ENCODE results near the gene ZNF44. TPM values are rescaled to one million over a fixed set of nuclear protein-coding genes. Genes with fewer than 3 reads are reported as not detected.
"Not testable (repeated sequence)": the region's sequence is repeated elsewhere in the genome, so short reads cannot be mapped to it uniquely, and the experiment has no call there.

ZNF44 gene
- total and polyA plus RNA-seq, 4 donors = 4.1 to 17.9 (median 6.8) TPM

GRCh38 chr19:12314553-12314952 lies 19.9 kb upstream of the ZNF44 start:
- no peak for DNase-seq (ENCODE audit: low spot score)
- no peak overlapping the region for H3K27ac ChIP-seq (ENCODE audit: low read depth in 1 of 2, low read length in 2 of 2)

GRCh38 chr19:12308891-12309290 lies 14.2 kb upstream of the ZNF44 start:
- H3K36me3 ChIP-seq (ENCODE audit: control insufficient read depth in 4 of 4, insufficient read depth in 3 of 4, low read depth in 1 of 4, low read length in 3 of 4); H3K27ac ChIP-seq (ENCODE audit: low read depth in 1 of 2, low read length in 2 of 2); H3K9ac ChIP-seq (ENCODE audit: low read depth in 1 of 2, low read length in 2 of 2); H3K27me3 ChIP-seq (ENCODE audit: control insufficient read depth in 4 of 4, insufficient read depth in 4 of 4, low read length in 3 of 4); H3K9me3 ChIP-seq (ENCODE audit: control insufficient read depth in 4 of 4, low read length in 3 of 4); H3K4me3 ChIP-seq (ENCODE audit: low read depth in 1 of 3, low read length in 3 of 3); DNase-seq (ENCODE audit: low spot score); H3K4me1 ChIP-seq (ENCODE audit: control insufficient read depth in 4 of 4, insufficient read depth in 4 of 4, low read length in 3 of 4): not testable (repeated sequence)
- WGBS = 97% methylated on average over 12 of the region's 12 CpGs

More at GRCh38 chr19:12314553-12314952, 19.9 kb upstream of the ZNF44 start:
- Histone ChIP-seq H3K27me3 (ENCODE audit: control insufficient read depth in 4 of 4, insufficient read depth in 4 of 4, low read length in 3 of 4) (no peaks in the 10 kb centered on the region), H3K4me1 (ENCODE audit: control insufficient read depth in 4 of 4, insufficient read depth in 4 of 4, low read length in 3 of 4) (peaks cover 0 to 4% (median 0%) of the 10 kb centered on the region in 4 donors), H3K36me3 (ENCODE audit: control insufficient read depth in 4 of 4, insufficient read depth in 3 of 4, low read depth in 1 of 4, low read length in 3 of 4) (peaks cover 7 to 26% (median 26%) of the 10 kb centered on the region in 4 donors), H3K9ac (ENCODE audit: low read depth in 1 of 2, low read length in 2 of 2) (no peak overlapping the region), H3K9me3 (ENCODE audit: control insufficient read depth in 4 of 4, low read length in 3 of 4) (peaks cover 9 to 26% (median 16%) of the 10 kb centered on the region in 4 donors), H3K4me3 (ENCODE audit: low read depth in 1 of 3, low read length in 3 of 3) (peak overlapping the region in 1 of 3 donors; percentile 21)
- WGBS = 48% methylated on average over 7 of the region's 7 CpGs
- no peak for TF ChIP-seq YY1 (IDR thresholded peaks at IDR 0.05)
- peak in 1 of 2 donors; percentile 31 for TF ChIP-seq RAD21 (IDR thresholded peaks at IDR 0.05)
- TF ChIP-seq SP1 (IDR thresholded peaks at IDR 0.05) = peak; percentile 44
- peak; percentile 50 to 78 for TF ChIP-seq HNF4A (conservative IDR thresholded peaks at IDR 0.05)
- peak; percentile 26 for TF ChIP-seq NR2F2 (IDR thresholded peaks at IDR 0.05)
- TF ChIP-seq FOXA1 (IDR thresholded peaks at IDR 0.05) = no peak
- peak; percentile 37 to 58 for TF ChIP-seq RXRA (IDR thresholded peaks at IDR 0.05)

DNA sequence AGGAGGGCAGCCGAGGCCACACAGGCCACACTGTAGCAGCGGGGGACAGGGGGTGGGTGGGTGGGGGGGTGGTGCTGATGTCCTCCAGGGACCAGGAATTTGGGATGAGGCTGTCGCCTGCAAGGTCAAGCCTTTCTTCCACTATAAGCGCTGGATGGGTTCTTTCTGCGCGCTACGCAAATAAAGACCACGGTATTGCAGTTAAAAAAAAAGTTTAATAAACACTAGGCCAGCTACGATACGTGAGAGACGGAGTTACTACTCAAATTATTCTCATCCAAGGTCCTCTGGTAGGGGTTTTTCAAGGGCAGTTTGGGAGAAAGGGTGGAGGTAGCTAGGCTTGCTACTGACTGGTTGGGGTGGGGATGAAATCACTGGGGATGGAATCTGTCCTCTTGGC lies 508 bp upstream of the ZNF44 start:
- H3K36me3 ChIP-seq (ENCODE audit: control insufficient read depth in 4 of 4, insufficient read depth in 3 of 4, low read depth in 1 of 4, low read length in 3 of 4) = peaks cover 0 to 5% (median 2%) of the 10 kb centered on the region in 4 donors
- TF ChIP-seq SP1 (IDR thresholded peaks at IDR 0.05) (no peak), RXRA (IDR thresholded peaks at IDR 0.05) (no peak), NR2F2 (IDR thresholded peaks at IDR 0.05) (no peak), ATF3 (IDR thresholded peaks at IDR 0.05) (no peak), GABPA (IDR thresholded peaks at IDR 0.05 in 1 of 2, conservative IDR thresholded peaks at IDR 0.05 in 1 of 2) (no peak), YY1 (IDR thresholded peaks at IDR 0.05) (no peak), ZBTB33 (IDR thresholded peaks at IDR 0.05) (no peak), TAF1 (conservative IDR thresholded peaks at IDR 0.05) (no peak), HNF4G (IDR thresholded peaks at IDR 0.05) (no peak), FOXA1 (IDR thresholded peaks at IDR 0.05) (no peak), HNF4A (conservative IDR thresholded peaks at IDR 0.05) (no peak), EGR1 (IDR thresholded peaks at IDR 0.05; ENCODE audit: low read depth in 2 of 2) (no peak)
- TF ChIP-seq, protein P1, sequence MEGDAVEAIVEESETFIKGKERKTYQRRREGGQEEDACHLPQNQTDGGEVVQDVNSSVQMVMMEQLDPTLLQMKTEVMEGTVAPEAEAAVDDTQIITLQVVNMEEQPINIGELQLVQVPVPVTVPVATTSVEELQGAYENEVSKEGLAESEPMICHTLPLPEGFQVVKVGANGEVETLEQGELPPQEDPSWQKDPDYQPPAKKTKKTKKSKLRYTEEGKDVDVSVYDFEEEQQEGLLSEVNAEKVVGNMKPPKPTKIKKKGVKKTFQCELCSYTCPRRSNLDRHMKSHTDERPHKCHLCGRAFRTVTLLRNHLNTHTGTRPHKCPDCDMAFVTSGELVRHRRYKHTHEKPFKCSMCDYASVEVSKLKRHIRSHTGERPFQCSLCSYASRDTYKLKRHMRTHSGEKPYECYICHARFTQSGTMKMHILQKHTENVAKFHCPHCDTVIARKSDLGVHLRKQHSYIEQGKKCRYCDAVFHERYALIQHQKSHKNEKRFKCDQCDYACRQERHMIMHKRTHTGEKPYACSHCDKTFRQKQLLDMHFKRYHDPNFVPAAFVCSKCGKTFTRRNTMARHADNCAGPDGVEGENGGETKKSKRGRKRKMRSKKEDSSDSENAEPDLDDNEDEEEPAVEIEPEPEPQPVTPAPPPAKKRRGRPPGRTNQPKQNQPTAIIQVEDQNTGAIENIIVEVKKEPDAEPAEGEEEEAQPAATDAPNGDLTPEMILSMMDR (IDR thresholded peaks at IDR 0.05; ENCODE audit: low read depth, low read length, missing input control) = no peak
- TF ChIP-seq, protein P2, sequence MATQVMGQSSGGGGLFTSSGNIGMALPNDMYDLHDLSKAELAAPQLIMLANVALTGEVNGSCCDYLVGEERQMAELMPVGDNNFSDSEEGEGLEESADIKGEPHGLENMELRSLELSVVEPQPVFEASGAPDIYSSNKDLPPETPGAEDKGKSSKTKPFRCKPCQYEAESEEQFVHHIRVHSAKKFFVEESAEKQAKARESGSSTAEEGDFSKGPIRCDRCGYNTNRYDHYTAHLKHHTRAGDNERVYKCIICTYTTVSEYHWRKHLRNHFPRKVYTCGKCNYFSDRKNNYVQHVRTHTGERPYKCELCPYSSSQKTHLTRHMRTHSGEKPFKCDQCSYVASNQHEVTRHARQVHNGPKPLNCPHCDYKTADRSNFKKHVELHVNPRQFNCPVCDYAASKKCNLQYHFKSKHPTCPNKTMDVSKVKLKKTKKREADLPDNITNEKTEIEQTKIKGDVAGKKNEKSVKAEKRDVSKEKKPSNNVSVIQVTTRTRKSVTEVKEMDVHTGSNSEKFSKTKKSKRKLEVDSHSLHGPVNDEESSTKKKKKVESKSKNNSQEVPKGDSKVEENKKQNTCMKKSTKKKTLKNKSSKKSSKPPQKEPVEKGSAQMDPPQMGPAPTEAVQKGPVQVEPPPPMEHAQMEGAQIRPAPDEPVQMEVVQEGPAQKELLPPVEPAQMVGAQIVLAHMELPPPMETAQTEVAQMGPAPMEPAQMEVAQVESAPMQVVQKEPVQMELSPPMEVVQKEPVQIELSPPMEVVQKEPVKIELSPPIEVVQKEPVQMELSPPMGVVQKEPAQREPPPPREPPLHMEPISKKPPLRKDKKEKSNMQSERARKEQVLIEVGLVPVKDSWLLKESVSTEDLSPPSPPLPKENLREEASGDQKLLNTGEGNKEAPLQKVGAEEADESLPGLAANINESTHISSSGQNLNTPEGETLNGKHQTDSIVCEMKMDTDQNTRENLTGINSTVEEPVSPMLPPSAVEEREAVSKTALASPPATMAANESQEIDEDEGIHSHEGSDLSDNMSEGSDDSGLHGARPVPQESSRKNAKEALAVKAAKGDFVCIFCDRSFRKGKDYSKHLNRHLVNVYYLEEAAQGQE (IDR thresholded peaks at IDR 0.05) = no peak
- H3K4me3 ChIP-seq (ENCODE audit: low read depth in 1 of 3, low read length in 3 of 3) = peak overlapping the region; percentile 57 to 83 (median 64)
- H3K4me1 ChIP-seq (ENCODE audit: control insufficient read depth in 4 of 4, insufficient read depth in 4 of 4, low read length in 3 of 4) = peaks cover 9 to 17% (median 15%) of the 10 kb centered on the region in 4 donors
- no peak for DNase-seq (ENCODE audit: low spot score)
- peak overlapping the region in 1 of 2 donors; percentile 36 for H3K9ac ChIP-seq (ENCODE audit: low read depth in 1 of 2, low read length in 2 of 2)
- H3K27ac ChIP-seq (ENCODE audit: low read depth in 1 of 2, low read length in 2 of 2) = peak overlapping the region; percentile 78 to 95
- no peaks in the 10 kb centered on the region for H3K27me3 ChIP-seq (ENCODE audit: control insufficient read depth in 4 of 4, insufficient read depth in 4 of 4, low read length in 3 of 4)
- no peaks in the 10 kb centered on the region for H3K9me3 ChIP-seq (ENCODE audit: control insufficient read depth in 4 of 4, low read length in 3 of 4)
- WGBS = 38% methylated on average over 11 of the region's 11 CpGs
